Mesothelial cell of epicardium (in vitro differentiated cells): ENCODE measurements around the gene CEP164. TPM values are rescaled to one million over a fixed set of nuclear protein-coding genes. Genes with fewer than 3 reads are reported as not detected.

Source experiments
- DNase-seq, 2 experiments: peaks; one replicate each; pipeline ENCODE4 v3.0.0; 2021; ENCODE audit warnings: low spot score in 2 of 2; ENCODE audit not compliant: unreplicated experiment in 2 of 2
- H3K27ac Mint-ChIP-seq: 2 replicates; pipeline ENCODE4 v1.8.0; 2021; ENCODE audit warnings: mixed read lengths
- H3K27me3 Mint-ChIP-seq: 2 replicates; pipeline ENCODE4 v1.8.0; 2021; ENCODE audit warnings: low read depth, mixed read lengths
- H3K36me3 Mint-ChIP-seq: 2 replicates; pipeline ENCODE4 v1.8.0; 2021; ENCODE audit warnings: mixed read lengths
- H3K4me1 Mint-ChIP-seq: 2 replicates; pipeline ENCODE4 v1.8.0; 2021; ENCODE audit warnings: mixed read lengths
- H3K4me3 Mint-ChIP-seq: 2 replicates; pipeline ENCODE4 v1.8.0; 2021; ENCODE audit warnings: mild to moderate bottlenecking, moderate library complexity, mixed read lengths
- H3K9me3 Mint-ChIP-seq: 2 replicates; pipeline ENCODE4 v1.8.0; 2021; ENCODE audit warnings: mixed read lengths
- CTCF ChIP-seq: fragments of 200-600 bp; sonication (generic); IDR thresholded peaks from one replicate; pipeline ENCODE4 v1.5.0; 2021; ENCODE audit warnings: antibody characterized with exemption; ENCODE audit not compliant: unreplicated experiment
- total RNA-seq: library from RNA; stranded (reverse); gene quantifications from 3 replicates; pipeline ENCODE4 v1.2.1, GENCODE V29; 2021

Gene CEP164
- total RNA-seq, 1 donor from 2014 or later, result 51.1 TPM

DNA sequence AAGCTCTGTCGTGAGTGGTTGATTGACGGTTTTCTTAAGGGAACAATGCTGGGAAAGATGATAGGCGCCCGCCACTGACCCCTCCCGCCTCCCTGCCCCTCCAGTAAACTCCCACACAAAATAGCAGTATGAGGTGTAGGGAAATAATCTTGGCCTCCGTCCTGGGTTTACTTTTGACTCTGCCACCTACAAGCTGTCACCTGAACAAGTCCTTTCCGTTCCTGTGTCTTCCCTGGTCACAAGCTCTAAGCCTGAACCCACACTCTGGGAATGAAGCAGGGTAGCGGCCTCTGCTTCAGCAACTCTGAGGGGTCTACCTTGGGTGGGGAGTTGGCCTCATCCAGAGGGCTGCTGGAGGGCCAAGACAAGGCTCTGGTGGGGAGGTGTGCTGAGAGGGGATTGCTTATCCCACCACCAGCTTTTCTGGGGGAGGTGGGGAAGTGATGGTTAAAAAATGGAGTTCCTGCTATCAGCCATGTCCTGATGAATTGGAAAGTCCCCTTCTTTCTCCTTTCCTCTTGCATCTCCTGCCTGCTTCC is 87.8 kb downstream of the CEP164 start:
- H3K27me3 Mint-ChIP-seq, result no peaks in the 10 kb centered on the region
- H3K9me3 Mint-ChIP-seq, result no peaks in the 10 kb centered on the region
- no peak overlapping the region for H3K4me3 Mint-ChIP-seq
- peaks cover 9% of the 10 kb centered on the region for H3K36me3 Mint-ChIP-seq
- no peak for TF ChIP-seq CTCF
- no peaks in the 10 kb centered on the region for H3K4me1 Mint-ChIP-seq
- DNase-seq, result no peak
- H3K27ac Mint-ChIP-seq, result no peak overlapping the region

- TF ChIP-seq CTCF, result no peak
- peaks cover 7% of the 10 kb centered on the region for H3K36me3 Mint-ChIP-seq
- H3K27ac Mint-ChIP-seq, result no peak overlapping the region
- no peaks in the 10 kb centered on the region for H3K4me1 Mint-ChIP-seq
- no peak for DNase-seq
- no peak overlapping the region for H3K4me3 Mint-ChIP-seq
- H3K9me3 Mint-ChIP-seq, result no peaks in the 10 kb centered on the region
- peaks cover 9% of the 10 kb centered on the region for H3K27me3 Mint-ChIP-seq
Observed at GRCh38 chr11:117417342-117417741, 89.7 kb downstream of the CEP164 start.

- H3K9me3 Mint-ChIP-seq, result no peaks in the 10 kb centered on the region
- H3K4me1 Mint-ChIP-seq, result no peaks in the 10 kb centered on the region
- peaks cover 7% of the 10 kb centered on the region for H3K36me3 Mint-ChIP-seq
- H3K4me3 Mint-ChIP-seq, result no peak overlapping the region
- peaks cover 14% of the 10 kb centered on the region for H3K27me3 Mint-ChIP-seq
- DNase-seq, result no peak
- no peak overlapping the region for H3K27ac Mint-ChIP-seq
- no peak for TF ChIP-seq CTCF
Observed at GRCh38 chr11:117417856-117418255, 90.2 kb downstream of the CEP164 start.

DNA sequence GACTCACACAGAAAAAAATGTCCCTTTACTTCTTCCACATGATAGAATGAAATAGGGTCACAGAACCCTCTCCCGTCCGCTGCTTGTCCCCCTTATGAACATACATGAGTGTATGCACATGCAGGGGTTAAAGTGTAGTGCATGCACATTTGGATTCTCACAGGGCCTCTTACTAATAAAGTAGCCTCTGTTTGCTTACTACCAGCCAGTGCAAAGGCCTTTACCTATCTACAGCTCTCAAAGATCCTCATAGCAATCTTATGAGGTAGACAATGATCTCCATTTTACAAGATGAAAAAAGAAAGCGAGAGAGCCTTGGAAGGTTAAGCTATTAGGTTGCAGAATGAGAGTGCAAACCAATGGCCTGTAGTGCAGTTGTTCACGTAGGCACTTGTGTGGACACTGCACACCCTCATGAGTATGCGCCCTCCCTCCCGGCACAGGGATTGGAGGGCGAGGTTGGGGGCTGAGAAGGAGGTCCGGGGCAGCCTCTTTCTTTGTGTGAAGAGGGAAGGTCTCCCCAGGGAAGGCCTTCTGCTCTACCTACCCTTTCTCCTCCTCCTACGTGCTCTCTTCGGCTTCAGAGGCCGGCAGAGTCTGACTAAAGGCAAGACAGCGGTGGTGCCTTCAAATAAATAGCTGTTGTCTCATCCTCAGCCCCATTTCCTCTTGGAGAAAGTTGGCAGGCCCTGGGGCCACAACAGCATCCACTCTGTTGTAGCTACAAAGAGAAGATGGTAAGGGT is 91.3 kb downstream of the CEP164 start:
- Mint-ChIP-seq H3K4me1 (no peaks in the 10 kb centered on the region), H3K27ac (no peak overlapping the region), H3K36me3 (peaks cover under 1% of the 10 kb centered on the region), H3K4me3 (no peak overlapping the region), H3K27me3 (peaks cover 24% of the 10 kb centered on the region), H3K9me3 (no peaks in the 10 kb centered on the region)
- no peak for DNase-seq
- TF ChIP-seq CTCF, result no peak

DNA sequence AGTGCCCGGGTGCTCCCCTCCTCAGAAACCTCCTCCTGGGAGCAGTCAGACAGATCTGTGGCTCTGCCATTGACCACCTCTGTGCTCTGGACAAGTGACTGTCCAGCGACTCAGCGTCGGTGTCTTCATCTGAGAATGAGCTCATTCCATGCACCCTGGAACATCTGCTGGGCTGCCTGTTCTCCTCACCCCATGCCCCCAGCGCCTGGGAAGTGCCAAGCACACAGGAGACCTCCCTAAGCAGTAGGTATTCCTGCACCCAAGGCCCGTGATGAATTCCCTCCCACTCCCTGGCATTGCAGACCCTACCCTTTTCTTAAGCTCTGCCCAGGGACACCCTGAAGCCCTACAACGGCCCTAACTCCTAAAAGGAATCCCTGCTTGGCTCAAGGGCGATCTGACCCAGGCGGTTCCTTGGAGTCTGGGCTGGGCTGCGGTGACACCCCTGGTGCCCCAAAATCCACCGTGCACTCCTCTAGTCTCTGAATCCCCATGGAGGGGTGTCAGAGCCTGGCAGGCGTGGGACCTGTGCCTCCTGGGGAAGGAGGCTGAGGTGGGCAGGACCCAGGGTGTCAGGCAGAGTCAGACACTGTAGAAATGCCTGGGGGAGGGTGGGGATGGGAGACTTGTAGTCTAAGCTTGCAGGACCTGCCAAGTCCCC is 92.0 kb downstream of the CEP164 start:
- no peak for TF ChIP-seq CTCF
- H3K36me3 Mint-ChIP-seq, result no peaks in the 10 kb centered on the region
- H3K27ac Mint-ChIP-seq, result no peak overlapping the region
- no peaks in the 10 kb centered on the region for H3K4me1 Mint-ChIP-seq
- H3K27me3 Mint-ChIP-seq, result peaks cover 28% of the 10 kb centered on the region
- DNase-seq, result no peak
- H3K4me3 Mint-ChIP-seq, result no peak overlapping the region
- H3K9me3 Mint-ChIP-seq, result no peaks in the 10 kb centered on the region
